Measurements from ENCODE around the gene RFTN1.

The RFTN1 gene

DNA sequence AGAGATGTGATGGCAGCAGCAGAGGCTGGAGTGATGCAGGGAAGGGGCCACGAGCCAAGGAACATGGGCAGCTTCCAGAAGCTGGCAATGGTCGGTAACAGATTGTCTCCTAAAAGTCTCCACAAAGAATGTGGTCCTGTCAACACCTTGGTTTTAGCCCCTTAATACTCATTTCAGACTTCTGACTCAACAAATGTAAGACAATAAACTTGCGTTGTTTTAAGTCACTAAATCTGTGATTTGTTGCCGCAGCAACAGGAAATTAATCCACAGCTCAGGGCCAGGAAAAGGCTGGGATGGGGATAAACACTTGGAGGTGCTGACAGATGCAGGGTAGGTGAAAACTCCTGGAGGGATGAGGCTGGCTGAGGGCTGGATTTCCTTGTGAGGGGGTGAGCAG is 178.6 kb downstream of the RFTN1 start:
- no peak for TF ChIP-seq CSDC2 (CRISPR knock-in tag; IDR thresholded peaks at IDR 0.05)
- TF ChIP-seq, protein P1, sequence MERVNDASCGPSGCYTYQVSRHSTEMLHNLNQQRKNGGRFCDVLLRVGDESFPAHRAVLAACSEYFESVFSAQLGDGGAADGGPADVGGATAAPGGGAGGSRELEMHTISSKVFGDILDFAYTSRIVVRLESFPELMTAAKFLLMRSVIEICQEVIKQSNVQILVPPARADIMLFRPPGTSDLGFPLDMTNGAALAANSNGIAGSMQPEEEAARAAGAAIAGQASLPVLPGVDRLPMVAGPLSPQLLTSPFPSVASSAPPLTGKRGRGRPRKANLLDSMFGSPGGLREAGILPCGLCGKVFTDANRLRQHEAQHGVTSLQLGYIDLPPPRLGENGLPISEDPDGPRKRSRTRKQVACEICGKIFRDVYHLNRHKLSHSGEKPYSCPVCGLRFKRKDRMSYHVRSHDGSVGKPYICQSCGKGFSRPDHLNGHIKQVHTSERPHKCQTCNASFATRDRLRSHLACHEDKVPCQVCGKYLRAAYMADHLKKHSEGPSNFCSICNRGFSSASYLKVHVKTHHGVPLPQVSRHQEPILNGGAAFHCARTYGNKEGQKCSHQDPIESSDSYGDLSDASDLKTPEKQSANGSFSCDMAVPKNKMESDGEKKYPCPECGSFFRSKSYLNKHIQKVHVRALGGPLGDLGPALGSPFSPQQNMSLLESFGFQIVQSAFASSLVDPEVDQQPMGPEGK (CRISPR knock-in tag; IDR thresholded peaks at IDR 0.05; ENCODE audit: borderline replicate concordance): no peak
- no peak for TF ChIP-seq ESRRG (CRISPR knock-in tag; IDR thresholded peaks at IDR 0.05)
- no peak for TF ChIP-seq OSR1 (CRISPR knock-in tag; IDR thresholded peaks at IDR 0.05)
- no peak for TF ChIP-seq TOX (CRISPR knock-in tag; IDR thresholded peaks at IDR 0.05; ENCODE audit: borderline replicate concordance)
- TF ChIP-seq GLIS3 (CRISPR knock-in tag; IDR thresholded peaks at IDR 0.05): no peak
- no peak for TF ChIP-seq ZFP30 (CRISPR knock-in tag; IDR thresholded peaks at IDR 0.05)
- TF ChIP-seq BACH2 (CRISPR knock-in tag; IDR thresholded peaks at IDR 0.05; ENCODE audit: borderline replicate concordance): no peak
- TF ChIP-seq ISL1 (CRISPR knock-in tag; IDR thresholded peaks at IDR 0.05): no peak
- TF ChIP-seq, protein P2, sequence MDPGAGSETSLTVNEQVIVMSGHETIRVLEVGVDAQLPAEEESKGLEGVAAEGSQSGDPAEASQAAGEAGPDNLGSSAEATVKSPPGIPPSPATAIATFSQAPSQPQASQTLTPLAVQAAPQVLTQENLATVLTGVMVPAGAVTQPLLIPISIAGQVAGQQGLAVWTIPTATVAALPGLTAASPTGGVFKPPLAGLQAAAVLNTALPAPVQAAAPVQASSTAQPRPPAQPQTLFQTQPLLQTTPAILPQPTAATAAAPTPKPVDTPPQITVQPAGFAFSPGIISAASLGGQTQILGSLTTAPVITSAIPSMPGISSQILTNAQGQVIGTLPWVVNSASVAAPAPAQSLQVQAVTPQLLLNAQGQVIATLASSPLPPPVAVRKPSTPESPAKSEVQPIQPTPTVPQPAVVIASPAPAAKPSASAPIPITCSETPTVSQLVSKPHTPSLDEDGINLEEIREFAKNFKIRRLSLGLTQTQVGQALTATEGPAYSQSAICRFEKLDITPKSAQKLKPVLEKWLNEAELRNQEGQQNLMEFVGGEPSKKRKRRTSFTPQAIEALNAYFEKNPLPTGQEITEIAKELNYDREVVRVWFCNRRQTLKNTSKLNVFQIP (CRISPR knock-in tag; IDR thresholded peaks at IDR 0.05; ENCODE audit: borderline replicate concordance, low read depth): no peak
- TF ChIP-seq PPARA (CRISPR knock-in tag; IDR thresholded peaks at IDR 0.05; ENCODE audit: borderline replicate concordance): no peak
- no peak for TF ChIP-seq ZFP3 (CRISPR knock-in tag; IDR thresholded peaks at IDR 0.05)
- TF ChIP-seq, protein P3, sequence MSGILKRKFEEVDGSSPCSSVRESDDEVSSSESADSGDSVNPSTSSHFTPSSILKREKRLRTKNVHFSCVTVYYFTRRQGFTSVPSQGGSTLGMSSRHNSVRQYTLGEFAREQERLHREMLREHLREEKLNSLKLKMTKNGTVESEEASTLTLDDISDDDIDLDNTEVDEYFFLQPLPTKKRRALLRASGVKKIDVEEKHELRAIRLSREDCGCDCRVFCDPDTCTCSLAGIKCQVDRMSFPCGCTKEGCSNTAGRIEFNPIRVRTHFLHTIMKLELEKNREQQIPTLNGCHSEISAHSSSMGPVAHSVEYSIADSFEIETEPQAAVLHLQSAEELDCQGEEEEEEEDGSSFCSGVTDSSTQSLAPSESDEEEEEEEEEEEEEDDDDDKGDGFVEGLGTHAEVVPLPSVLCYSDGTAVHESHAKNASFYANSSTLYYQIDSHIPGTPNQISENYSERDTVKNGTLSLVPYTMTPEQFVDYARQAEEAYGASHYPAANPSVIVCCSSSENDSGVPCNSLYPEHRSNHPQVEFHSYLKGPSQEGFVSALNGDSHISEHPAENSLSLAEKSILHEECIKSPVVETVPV (CRISPR knock-in tag; IDR thresholded peaks at IDR 0.05): no peak
- TF ChIP-seq ZNF8 (CRISPR knock-in tag; IDR thresholded peaks at IDR 0.05): no peak
- no peak for TF ChIP-seq RARB (CRISPR knock-in tag; IDR thresholded peaks at IDR 0.05)
- no peak for TF ChIP-seq ZNF565 (CRISPR knock-in tag; conservative IDR thresholded peaks at IDR 0.05; ENCODE audit: low read depth)
- no peak for TF ChIP-seq ZC3H10 (CRISPR knock-in tag; IDR thresholded peaks at IDR 0.05)
- ATAC-seq: no peak

DNA sequence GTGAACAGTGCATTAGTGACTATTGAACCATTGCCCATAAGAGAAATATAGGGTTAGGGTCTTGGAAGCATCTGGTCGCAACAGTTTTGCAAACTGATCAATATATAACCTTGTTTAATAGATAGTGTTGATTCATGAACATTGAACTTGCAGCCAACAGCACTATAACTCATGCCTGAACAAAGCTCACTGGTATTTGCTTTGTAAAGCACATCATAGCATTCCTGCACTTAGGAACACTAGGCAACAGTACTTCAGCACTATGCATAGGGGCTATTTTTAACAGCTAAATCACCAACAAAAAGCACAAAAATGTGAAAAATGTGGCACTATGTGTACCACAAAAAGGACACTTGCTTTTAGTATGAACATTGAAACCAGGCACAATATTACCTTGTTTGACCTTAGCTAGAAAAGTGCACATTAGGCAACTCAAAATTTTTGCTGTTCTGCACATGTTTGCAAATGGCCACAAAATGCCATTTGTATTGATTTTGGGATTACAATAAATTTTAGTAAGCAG is 180.5 kb downstream of the RFTN1 start:
- peak; percentile 92 for ATAC-seq
- TF ChIP-seq GLIS3 (CRISPR knock-in tag; IDR thresholded peaks at IDR 0.05): no peak
- TF ChIP-seq SNAI2 (CRISPR knock-in tag; IDR thresholded peaks at IDR 0.05): no peak
- TF ChIP-seq ZFP3 (CRISPR knock-in tag; IDR thresholded peaks at IDR 0.05): no peak
- no peak for TF ChIP-seq ZNF8 (CRISPR knock-in tag; IDR thresholded peaks at IDR 0.05)
- TF ChIP-seq TCF4 (CRISPR knock-in tag; IDR thresholded peaks at IDR 0.05; ENCODE audit: borderline replicate concordance): no peak
- TF ChIP-seq, protein P4, sequence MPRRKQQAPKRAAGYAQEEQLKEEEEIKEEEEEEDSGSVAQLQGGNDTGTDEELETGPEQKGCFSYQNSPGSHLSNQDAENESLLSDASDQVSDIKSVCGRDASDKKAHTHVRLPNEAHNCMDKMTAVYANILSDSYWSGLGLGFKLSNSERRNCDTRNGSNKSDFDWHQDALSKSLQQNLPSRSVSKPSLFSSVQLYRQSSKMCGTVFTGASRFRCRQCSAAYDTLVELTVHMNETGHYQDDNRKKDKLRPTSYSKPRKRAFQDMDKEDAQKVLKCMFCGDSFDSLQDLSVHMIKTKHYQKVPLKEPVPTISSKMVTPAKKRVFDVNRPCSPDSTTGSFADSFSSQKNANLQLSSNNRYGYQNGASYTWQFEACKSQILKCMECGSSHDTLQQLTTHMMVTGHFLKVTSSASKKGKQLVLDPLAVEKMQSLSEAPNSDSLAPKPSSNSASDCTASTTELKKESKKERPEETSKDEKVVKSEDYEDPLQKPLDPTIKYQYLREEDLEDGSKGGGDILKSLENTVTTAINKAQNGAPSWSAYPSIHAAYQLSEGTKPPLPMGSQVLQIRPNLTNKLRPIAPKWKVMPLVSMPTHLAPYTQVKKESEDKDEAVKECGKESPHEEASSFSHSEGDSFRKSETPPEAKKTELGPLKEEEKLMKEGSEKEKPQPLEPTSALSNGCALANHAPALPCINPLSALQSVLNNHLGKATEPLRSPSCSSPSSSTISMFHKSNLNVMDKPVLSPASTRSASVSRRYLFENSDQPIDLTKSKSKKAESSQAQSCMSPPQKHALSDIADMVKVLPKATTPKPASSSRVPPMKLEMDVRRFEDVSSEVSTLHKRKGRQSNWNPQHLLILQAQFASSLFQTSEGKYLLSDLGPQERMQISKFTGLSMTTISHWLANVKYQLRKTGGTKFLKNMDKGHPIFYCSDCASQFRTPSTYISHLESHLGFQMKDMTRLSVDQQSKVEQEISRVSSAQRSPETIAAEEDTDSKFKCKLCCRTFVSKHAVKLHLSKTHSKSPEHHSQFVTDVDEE (CRISPR knock-in tag; IDR thresholded peaks at IDR 0.05): no peak
- TF ChIP-seq ZNF70 (CRISPR knock-in tag; IDR thresholded peaks at IDR 0.05): no peak
- TF ChIP-seq ZFP30 (CRISPR knock-in tag; IDR thresholded peaks at IDR 0.05): no peak
- TF ChIP-seq PPARA (CRISPR knock-in tag; IDR thresholded peaks at IDR 0.05; ENCODE audit: borderline replicate concordance): no peak
- no peak for TF ChIP-seq ZNF565 (CRISPR knock-in tag; conservative IDR thresholded peaks at IDR 0.05; ENCODE audit: low read depth)

DNA sequence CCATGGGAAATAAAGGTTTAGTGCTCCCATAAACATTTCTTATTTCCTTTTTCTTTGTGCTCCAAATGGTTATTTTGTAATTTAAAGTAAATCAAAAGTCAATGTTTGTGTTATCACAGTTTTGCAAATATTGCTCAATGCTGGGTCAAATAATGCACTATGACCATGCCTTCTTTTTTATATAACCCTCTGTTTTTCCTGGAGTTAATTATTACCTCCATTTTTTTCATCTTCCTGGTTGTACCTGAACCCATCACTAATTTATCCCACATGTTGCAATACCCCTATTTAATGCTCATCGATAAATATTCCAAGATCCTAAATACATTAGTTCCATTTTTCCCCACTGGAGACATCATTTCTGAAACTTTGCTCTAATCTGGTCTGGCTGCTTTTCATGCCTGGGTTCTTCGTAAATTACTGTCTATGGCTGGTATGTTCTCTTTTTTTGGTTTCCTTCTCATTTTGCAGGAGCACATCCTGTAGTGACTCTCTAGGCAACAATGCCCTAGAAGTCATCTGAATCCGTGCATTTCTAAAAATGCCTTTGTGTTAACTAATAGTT is 182.1 kb downstream of the RFTN1 start:
- TF ChIP-seq, protein P4 (CRISPR knock-in tag; IDR thresholded peaks at IDR 0.05): no peak
- TF ChIP-seq, protein P2 (CRISPR knock-in tag; IDR thresholded peaks at IDR 0.05; ENCODE audit: borderline replicate concordance, low read depth): no peak
- TF ChIP-seq ZC3H10 (CRISPR knock-in tag; IDR thresholded peaks at IDR 0.05): no peak
- TF ChIP-seq ISL1 (CRISPR knock-in tag; IDR thresholded peaks at IDR 0.05): no peak
- TF ChIP-seq, protein P1 (CRISPR knock-in tag; IDR thresholded peaks at IDR 0.05; ENCODE audit: borderline replicate concordance): no peak
- no peak for TF ChIP-seq ZNF70 (CRISPR knock-in tag; IDR thresholded peaks at IDR 0.05)
- TF ChIP-seq GLIS3 (CRISPR knock-in tag; IDR thresholded peaks at IDR 0.05): no peak
- TF ChIP-seq ARNTL (CRISPR knock-in tag; IDR thresholded peaks at IDR 0.05; ENCODE audit: borderline replicate concordance, low read depth): no peak
- no peak for ATAC-seq
